C4-2B (cell line): ENCODE data around the gene HS6ST1.

Experiments used
- ZFX ChIP-seq: fragments of 450-650 bp; IDR thresholded peaks from 2 replicates; pipeline ENCODE4 v1.6.1; 2017
- TF ChIP-seq, protein P1 (sequence below): fragments of 450-650 bp; conservative IDR thresholded peaks from 2 replicates; pipeline ENCODE4 v1.5.1; 2017; ENCODE audit warnings: mild to moderate bottlenecking

DNA sequence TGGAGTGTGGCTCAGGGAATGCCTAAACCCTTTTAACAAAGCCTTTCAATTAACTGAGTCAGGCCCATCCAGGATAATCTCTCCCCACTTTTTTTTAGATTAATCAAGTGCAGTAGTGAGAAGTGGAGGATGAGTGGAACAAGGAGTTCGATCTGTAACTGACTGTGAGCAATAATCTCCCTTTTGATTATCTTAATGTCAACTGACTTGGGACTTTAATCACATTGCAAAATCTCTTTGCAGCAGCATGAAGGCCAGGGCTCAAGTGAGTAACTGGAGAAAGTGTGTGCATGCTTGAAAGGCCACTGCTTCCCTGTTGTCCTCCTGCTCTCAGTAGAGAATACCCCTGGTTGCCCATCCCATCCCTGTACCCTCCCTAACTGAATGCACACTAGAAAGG is 32.1 kb upstream of the HS6ST1 start:
- TF ChIP-seq, protein P1, sequence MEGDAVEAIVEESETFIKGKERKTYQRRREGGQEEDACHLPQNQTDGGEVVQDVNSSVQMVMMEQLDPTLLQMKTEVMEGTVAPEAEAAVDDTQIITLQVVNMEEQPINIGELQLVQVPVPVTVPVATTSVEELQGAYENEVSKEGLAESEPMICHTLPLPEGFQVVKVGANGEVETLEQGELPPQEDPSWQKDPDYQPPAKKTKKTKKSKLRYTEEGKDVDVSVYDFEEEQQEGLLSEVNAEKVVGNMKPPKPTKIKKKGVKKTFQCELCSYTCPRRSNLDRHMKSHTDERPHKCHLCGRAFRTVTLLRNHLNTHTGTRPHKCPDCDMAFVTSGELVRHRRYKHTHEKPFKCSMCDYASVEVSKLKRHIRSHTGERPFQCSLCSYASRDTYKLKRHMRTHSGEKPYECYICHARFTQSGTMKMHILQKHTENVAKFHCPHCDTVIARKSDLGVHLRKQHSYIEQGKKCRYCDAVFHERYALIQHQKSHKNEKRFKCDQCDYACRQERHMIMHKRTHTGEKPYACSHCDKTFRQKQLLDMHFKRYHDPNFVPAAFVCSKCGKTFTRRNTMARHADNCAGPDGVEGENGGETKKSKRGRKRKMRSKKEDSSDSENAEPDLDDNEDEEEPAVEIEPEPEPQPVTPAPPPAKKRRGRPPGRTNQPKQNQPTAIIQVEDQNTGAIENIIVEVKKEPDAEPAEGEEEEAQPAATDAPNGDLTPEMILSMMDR: no peak
- no peak for TF ChIP-seq ZFX
